DND-41 (cell line): Measurements from ENCODE around the gene INTS1.

ENCODE experiments used
- CTCF ChIP-seq: IDR thresholded peaks from 2 replicates; pipeline ENCODE4 v1.5.1; 2012; ENCODE audit warnings: borderline replicate concordance, low read length, moderate library complexity, mild to moderate bottlenecking; ENCODE audit not compliant: poor library complexity, severe bottlenecking; ENCODE audit errors: extremely low read depth
- EZH2 ChIP-seq: IDR thresholded peaks from 3 replicates; pipeline ENCODE4 v1.6.1; 2012; ENCODE audit warnings: borderline replicate concordance, low read depth, mild to moderate bottlenecking, moderate library complexity, low read length, inconsistent platforms; ENCODE audit not compliant: severe bottlenecking

DNA sequence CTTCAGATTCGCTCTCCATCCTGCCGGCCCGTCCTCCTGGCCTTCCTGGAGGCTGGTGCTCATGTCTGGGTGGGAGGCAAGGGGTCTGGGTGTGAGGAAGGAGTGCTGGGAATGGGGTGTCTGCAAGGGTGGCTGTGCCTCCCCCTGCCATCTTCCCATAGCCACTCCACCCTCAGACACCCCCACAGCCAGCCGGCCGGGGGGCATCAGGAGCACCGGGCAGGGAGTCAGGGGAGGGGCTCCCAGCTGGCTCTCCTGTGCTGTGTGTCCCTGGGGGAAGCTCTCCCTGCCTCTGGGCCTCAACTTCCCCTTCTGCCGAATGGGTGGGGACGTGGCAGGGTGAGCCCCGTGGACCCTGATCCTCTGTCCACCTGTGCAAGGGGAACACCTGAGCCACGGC, 63.6 kb downstream of the INTS1 start:
- TF ChIP-seq CTCF (no peak), EZH2 (no peak)
